GM12873 (cell line): ENCODE data around the gene FAR1.

Experiments used
- CTCF ChIP-seq: IDR thresholded peaks from 2 replicates; pipeline ENCODE4 v1.5.1; 2012; ENCODE audit warnings: low read depth, mild to moderate bottlenecking, moderate library complexity, low read length, control low read depth; ENCODE audit not compliant: insufficient read depth; ENCODE audit errors: missing control alignments

FAR1 gene

GRCh38 chr11:13666708-13667107 lies 1.8 kb upstream of the FAR1 start:
- TF ChIP-seq CTCF = no peak

GRCh38 chr11:13667245-13667644 lies 1.2 kb upstream of the FAR1 start:
- no peak for TF ChIP-seq CTCF

GRCh38 chr11:13667795-13668101 lies 720 bp upstream of the FAR1 start:
- no peak for TF ChIP-seq CTCF

GRCh38 chr11:13668957-13669521 lies 571 bp downstream of the FAR1 start:
- no peak for TF ChIP-seq CTCF

GRCh38 chr11:13669544-13670488 lies 1.3 kb downstream of the FAR1 start:
- TF ChIP-seq CTCF = no peak

GRCh38 chr11:13672576-13673210 lies 4.2 kb downstream of the FAR1 start:
- no peak for TF ChIP-seq CTCF

- TF ChIP-seq CTCF = no peak
Measured at GRCh38 chr11:13674799-13675509, 6.5 kb downstream of the FAR1 start.
